MCF 10A (cell line): ENCODE results near the gene ZBTB46. TPM values are rescaled to one million over a fixed set of nuclear protein-coding genes. Genes with fewer than 3 reads are reported as not detected.

Experiments
- BruUV-seq: library from RNA; stranded (reverse); fragments of 400-500 nt; replicated peaks from 2 replicates; lab custom pipeline; 2021; lab: Mats Ljungman, UMichigan
- CTCF ChIA-PET: fragments of 300-600 bp; sonication (Branson Sonifier 250); formaldehyde crosslinking; extraction: SDS; loops from one replicate; lab custom pipeline; 2021; ENCODE audit warnings: antibody characterized with exemption, inconsistent platforms; lab: Yijun Ruan, JAX
- POLR2A ChIA-PET: fragments of 300-600, 350-650 bp; sonication (Branson Sonifier 250); formaldehyde crosslinking; extraction: SDS; loops from one replicate; lab custom pipeline; 2020; ENCODE audit warnings: antibody characterized with exemption, inconsistent platforms; lab: Yijun Ruan, JAX
- DNase-seq: peaks from one replicate; pipeline ENCODE4 v3.0.0-alpha.2; 2018; ENCODE audit not compliant: unreplicated experiment
- H3K27ac Mint-ChIP-seq: one replicate; pipeline ENCODE4 v1.8.0; 2022; ENCODE audit warnings: mild to moderate bottlenecking, low read depth, mixed read lengths; ENCODE audit not compliant: unreplicated experiment
- H3K27me3 Mint-ChIP-seq: one replicate; pipeline ENCODE4 v1.8.0; 2022; ENCODE audit warnings: mixed read lengths; ENCODE audit not compliant: insufficient read depth, unreplicated experiment
- H3K36me3 Mint-ChIP-seq: one replicate; pipeline ENCODE4 v1.8.0; 2022; ENCODE audit warnings: mild to moderate bottlenecking, moderate library complexity, mixed read lengths; ENCODE audit not compliant: insufficient read depth, unreplicated experiment
- H3K4me1 Mint-ChIP-seq: one replicate; pipeline ENCODE4 v1.8.0; 2022; ENCODE audit warnings: mixed read lengths; ENCODE audit not compliant: insufficient read depth, unreplicated experiment
- H3K4me3 Mint-ChIP-seq: one replicate; pipeline ENCODE4 v1.8.0; 2022; ENCODE audit warnings: mild to moderate bottlenecking, moderate library complexity, mixed read lengths; ENCODE audit not compliant: unreplicated experiment
- H3K9me3 Mint-ChIP-seq: one replicate; pipeline ENCODE4 v1.8.0; 2022; ENCODE audit warnings: mixed read lengths; ENCODE audit not compliant: unreplicated experiment
- CTCF ChIP-seq: fragments of 200-600 bp; IDR thresholded peaks from one replicate; pipeline ENCODE4 v1.8.0; 2022; ENCODE audit warnings: antibody characterized with exemption, mild to moderate bottlenecking; ENCODE audit not compliant: unreplicated experiment
- intact Hi-C: fragments of 100-400 bp; cut with micrococcal nuclease; formaldehyde crosslinking; loops from 2 replicates; pipeline ENCODE4 v1.14.1; 2022
- total RNA-seq: library from RNA; stranded (reverse); gene quantifications from 2 replicates; pipeline ENCODE4 v1.2.3, GENCODE V29; 2022

The ZBTB46 gene
- total RNA-seq, 1 experiment from 2014 or later: 0.63 TPM

DNA sequence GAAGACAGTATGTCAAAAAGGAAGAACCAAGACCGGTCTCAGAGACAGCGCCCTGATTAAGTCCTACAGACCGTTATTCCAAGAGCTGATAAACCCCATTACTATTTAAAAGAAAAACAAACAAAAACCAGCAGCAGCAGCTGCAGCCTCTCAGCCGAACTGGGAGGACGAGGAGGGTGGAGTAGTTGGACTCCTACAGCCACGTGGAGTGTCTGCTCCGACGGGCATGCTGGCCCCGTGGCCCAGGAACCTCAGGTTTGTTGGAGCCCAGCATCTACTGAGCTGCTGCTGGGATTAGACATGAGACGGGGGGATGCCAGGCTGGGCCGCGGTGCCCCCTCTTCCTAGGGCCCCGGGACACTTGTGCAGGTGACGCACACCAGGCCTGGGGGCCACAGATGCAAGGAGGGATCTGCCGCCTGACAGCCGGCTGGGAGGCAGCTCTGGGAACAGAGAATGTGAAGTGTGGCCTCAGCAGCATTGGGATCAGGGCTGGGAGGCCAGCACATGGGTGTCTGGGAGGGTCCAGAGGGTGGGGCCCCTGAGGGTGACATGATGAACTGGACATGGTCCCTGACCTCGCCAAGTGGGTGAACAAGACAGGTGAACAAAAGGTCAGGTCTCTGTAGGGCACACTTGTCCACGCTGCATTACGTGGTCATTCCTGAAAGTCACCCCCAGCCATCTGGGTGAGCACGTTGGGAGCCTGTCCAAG, 2.9 kb upstream of the ZBTB46 start:
- POLR2A ChIA-PET: interaction anchor here (0.9 to 1.5 kb wide), 4 partner anchors 29 to 151 kb away, joined by 4 to 13 read pairs (median 4); partner anchors contain the start of genes ARFRP1, TPD52L2 and ZGPAT
- Mint-ChIP-seq H3K4me1 (peaks cover 5% of the 10 kb centered on the region), H3K9me3 (no peaks in the 10 kb centered on the region), H3K27ac (no peak overlapping the region), H3K4me3 (no peak overlapping the region), H3K27me3 (peaks cover 16% of the 10 kb centered on the region), H3K36me3 (no peaks in the 10 kb centered on the region)
- no peak for TF ChIP-seq CTCF
- DNase-seq: no peak
- no TSS peak for BruUV-seq
- CTCF ChIA-PET: interaction anchor here (0.6 kb wide), 1 partner anchor 34 kb away, joined by 3 read pairs; no protein-coding TSS in a partner anchor
- intact Hi-C loops: no loop called here

GRCh38 chr20:63831993-63832686, 1.1 kb upstream of the ZBTB46 start:
- Mint-ChIP-seq H3K36me3 (no peaks in the 10 kb centered on the region), H3K4me1 (peaks cover 5% of the 10 kb centered on the region), H3K9me3 (no peaks in the 10 kb centered on the region), H3K27ac (no peak overlapping the region), H3K4me3 (peak overlapping the region; percentile 33), H3K27me3 (peaks cover 19% of the 10 kb centered on the region)
- intact Hi-C loops: no loop called here
- BruUV-seq: no TSS peak
- no peak for DNase-seq
- no peak for TF ChIP-seq CTCF
- CTCF ChIA-PET: no interaction called here
- POLR2A ChIA-PET: no interaction called here

DNA sequence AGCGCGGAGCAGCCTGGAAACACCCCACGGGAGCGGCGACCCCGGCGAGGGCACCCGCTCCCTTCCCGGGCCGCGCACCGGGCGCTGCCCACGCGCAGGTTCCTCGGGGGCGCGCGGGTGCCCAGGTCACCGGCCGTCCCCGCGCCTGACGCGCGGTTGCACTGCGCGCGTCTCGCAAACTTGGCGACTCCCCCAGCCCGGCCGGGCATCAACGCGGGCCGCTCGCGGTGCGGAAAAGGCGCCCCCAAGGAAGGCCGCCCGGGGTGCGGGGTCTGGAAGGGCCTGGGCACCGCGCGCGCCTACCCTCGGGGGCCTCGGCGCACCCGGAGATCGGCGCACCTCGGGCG, 555 bp upstream of the ZBTB46 start:
- no peaks in the 10 kb centered on the region for H3K36me3 Mint-ChIP-seq
- H3K27me3 Mint-ChIP-seq: peaks cover 19% of the 10 kb centered on the region
- no peaks in the 10 kb centered on the region for H3K9me3 Mint-ChIP-seq
- ChIA-PET POLR2A (interaction anchor here (0.6 kb wide), 1 partner anchor 9 kb away, joined by 3 read pairs; no protein-coding TSS in a partner anchor), CTCF (no interaction called here)
- DNase-seq: no peak
- peaks cover 5% of the 10 kb centered on the region for H3K4me1 Mint-ChIP-seq
- no peak for TF ChIP-seq CTCF
- H3K4me3 Mint-ChIP-seq: no peak overlapping the region
- H3K27ac Mint-ChIP-seq: no peak overlapping the region
- no TSS peak for BruUV-seq
- intact Hi-C loops: no loop called here
